HK-2 (cell line): Measurements from ENCODE around the gene TPM4.

Experiments used
- DNase-seq: peaks from one replicate; pipeline ENCODE4 v3.0.0-alpha.2; 2018; ENCODE audit not compliant: unreplicated experiment

TPM4 gene

GRCh38 chr19:16127776-16128371, 51.6 kb downstream of the TPM4 start:
- no peak for DNase-seq

- DNase-seq = no peak
These were observed 55.4 kb downstream of the TPM4 start for GRCh38 chr19:16131648-16132047.

- no peak for DNase-seq
These were observed 57.5 kb downstream of the TPM4 start for GRCh38 chr19:16133818-16134217.

- DNase-seq = no peak
These were observed 58.2 kb downstream of the TPM4 start for GRCh38 chr19:16134510-16134909.

DNA sequence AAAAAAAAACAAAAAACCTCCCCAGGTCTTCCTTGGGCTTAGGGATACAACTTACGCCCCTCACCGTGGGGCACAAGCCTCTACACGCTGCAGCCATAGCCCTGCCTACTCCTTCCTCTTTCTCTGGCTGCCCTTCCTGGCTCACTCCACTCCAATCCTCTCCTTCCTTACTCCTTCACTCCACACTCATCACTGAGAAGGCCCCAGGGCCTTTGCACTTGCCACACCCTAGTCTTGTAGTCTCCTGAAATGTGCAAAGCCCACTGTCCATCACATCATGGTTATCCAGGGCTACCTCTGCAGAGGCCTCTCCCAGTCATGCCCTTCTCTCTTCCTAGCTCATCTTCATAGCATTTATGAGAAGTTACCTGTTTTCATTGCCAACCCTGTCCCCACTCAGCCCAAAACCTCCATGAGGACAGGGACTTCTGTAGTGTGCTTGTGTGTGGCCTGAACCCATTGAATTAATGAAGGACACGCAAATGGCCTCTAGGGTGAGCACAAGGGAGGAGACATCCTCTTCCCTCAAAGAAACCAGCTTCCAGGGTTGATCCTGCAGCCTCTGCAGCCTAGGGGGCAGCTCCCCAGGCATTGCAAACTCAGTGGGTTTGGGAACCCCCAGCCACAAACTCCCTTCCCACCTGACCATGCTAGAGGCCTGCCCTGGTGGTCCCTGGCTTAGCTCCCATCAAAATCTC, 59.3 kb downstream of the TPM4 start:
- no peak for DNase-seq

DNA sequence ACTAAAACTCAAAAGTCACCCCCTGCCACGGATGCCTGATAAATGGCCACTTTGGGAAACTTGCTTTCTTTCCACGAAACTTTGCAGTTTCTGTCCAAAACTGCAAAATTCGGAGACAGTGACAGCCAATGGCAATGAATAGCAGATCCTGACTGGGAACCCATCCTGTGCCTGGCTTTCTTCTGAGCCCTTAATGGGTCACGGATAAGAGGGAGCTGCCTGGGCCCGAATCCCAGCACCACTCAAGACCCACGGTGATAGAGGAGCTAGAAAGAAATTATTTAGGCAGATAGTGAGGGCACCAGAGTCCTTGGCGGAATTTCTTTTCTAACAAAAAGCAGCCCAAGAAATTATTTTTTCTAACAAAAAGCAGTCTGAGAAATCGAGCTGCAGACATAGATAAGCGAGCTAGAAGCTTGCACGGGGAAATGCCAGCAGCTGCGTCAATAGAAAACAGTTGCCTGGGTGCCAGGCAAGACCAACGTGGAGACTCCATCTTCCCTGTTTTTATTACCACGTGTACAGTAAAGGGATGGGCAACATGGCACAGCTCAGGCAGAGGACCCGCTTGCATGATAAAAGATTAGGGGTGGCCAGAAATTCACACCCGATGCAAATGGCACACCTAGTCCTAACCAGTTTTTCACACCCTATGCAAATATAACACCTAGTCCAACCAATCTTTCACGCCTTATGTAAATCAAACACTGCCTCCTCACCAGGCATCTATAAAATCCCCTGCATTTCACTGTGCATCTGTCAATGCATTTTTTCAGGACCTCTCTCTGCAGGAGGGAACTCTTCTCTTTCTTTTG, 60.1 kb downstream of the TPM4 start:
- DNase-seq = no peak

GRCh38 chr19:16139752-16140151, 63.5 kb downstream of the TPM4 start:
- DNase-seq = no peak

DNA sequence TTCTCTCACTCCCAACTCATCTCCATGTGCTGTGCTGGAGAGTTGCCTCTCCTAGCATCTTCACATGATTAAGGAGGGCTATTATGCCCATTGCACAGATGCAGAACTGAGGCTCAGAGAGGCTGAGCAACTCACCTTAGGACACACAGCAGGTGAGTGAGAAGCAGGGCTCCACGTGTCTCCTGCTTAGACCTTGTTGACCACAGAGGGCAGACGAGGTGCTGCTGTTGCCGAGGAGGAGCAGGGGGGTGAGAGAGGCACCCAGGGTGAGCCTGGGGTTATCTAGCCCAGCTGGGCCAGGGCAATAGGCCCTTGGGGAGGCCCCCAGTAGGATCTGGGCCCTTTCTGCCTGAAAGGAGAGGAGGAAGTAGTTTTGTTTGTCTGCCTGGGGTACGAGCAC, 64.7 kb downstream of the TPM4 start:
- DNase-seq = no peak

GRCh38 chr19:16142032-16142580, 65.8 kb downstream of the TPM4 start:
- DNase-seq = no peak

GRCh38 chr19:16143399-16144215, 67.3 kb downstream of the TPM4 start, which contains the start of gene HSH2D:
TSS of gene HSH2D (plus strand) at chr19:16143685. CDS start at chr19:16148751, 5,066 bp downstream.
- DNase-seq = no peak

GRCh38 chr19:16144216-16144581, 67.9 kb downstream of the TPM4 start:
- no peak for DNase-seq

GRCh38 chr19:16146112-16146511, 69.8 kb downstream of the TPM4 start:
- no peak for DNase-seq

DNA sequence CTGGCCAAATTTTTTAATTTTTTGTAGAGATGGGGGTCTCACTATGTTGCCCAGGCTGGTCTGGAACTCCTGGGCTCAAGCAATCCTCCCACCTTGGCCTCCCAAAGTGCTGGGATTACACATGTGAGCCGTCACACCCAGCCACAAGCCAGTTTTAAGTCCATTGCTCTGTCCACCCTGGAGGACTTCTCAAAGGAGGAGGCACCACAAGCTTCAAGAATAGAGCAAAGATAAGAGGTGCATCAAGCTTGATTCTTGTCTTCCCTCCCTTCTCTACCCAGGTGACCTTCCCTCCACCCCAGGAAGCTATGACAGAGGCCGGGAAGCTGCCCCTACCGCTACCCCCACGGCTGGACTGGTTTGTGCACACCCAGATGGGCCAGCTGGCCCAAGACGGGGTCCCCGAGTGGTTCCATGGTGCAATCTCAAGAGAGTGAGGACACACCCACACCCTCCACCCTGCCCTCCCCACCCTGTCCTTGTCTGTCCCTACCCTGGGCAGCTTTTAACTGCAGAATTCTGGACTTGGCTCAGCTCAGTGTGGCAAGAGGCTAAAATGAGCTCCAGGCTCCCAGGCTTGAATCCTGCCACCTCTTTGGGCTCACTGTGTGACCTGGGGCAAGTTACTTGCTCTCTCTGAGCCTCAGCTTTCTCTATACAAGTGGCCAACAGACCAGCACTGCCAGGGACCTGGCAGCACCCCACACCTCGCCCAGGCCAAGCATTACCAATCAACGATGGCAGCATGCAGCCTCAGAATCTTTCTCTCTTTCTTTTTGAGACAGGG, 72.3 kb downstream of the TPM4 start:
- no peak for DNase-seq
